Mucosa of stomach (tissue), 1 donor: ENCODE results near the gene DPP10.

Experiments used
- H3K27me3 ChIP-seq: one replicate; pipeline ENCODE4 v1.7.0; 2013; ENCODE audit warnings: mild to moderate bottlenecking, low read length; ENCODE audit not compliant: control insufficient read depth, insufficient read depth
- H3K36me3 ChIP-seq: one replicate; pipeline ENCODE4 v1.7.0; 2013; ENCODE audit warnings: low read length; ENCODE audit not compliant: control insufficient read depth, insufficient read depth
- H3K4me1 ChIP-seq: one replicate; pipeline ENCODE4 v1.7.0; 2013; ENCODE audit warnings: mild to moderate bottlenecking, low read length; ENCODE audit not compliant: control insufficient read depth, insufficient read depth
- H3K4me3 ChIP-seq: one replicate; pipeline ENCODE4 v1.7.0; 2013; ENCODE audit warnings: low read length
- H3K9ac ChIP-seq: one replicate; pipeline ENCODE4 v1.7.0; 2013; ENCODE audit warnings: mild to moderate bottlenecking, low read length, moderate library complexity
- H3K9me3 ChIP-seq: one replicate; pipeline ENCODE4 v1.7.0; 2013; ENCODE audit warnings: mild to moderate bottlenecking, low read length, moderate library complexity; ENCODE audit not compliant: control insufficient read depth
- donor health status: Pancreatic carcinoma.

Gene DPP10

DNA sequence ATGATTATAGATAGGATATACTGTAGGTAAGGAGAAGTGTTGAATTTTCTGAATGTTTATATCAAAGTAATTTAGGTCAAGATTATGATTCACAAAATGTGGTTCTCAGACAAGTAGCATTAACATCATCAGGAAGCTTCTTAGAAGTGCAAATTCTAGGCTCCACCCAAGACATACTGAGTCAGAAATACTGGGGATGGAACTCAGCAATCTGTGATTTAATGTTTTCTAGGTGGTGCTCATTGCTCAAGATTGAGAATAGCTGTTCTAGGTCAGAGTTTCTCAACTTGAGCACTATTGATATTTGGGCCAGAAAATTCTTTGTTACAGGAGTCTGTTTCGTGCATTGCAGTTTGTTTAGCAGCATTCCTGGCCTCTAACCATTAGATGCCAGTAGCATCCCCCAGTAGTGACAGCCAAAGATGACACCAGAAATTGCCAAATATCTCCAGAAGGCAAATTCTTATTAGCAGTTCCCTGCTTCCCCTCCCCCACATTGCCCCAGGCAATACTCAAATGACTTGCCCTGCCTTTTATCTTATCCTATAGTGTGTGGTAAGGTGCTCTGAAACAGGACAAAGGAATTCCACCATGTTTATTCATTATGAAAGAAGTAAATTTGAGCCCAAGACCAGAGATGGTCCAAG, 1001.2 kb downstream of the DPP10 start:
- Histone ChIP-seq H3K9me3 (no peaks in the 10 kb centered on the region), H3K9ac (no peak overlapping the region), H3K4me1 (no peaks in the 10 kb centered on the region), H3K27me3 (no peaks in the 10 kb centered on the region), H3K4me3 (no peak overlapping the region), H3K36me3 (no peaks in the 10 kb centered on the region)

DNA sequence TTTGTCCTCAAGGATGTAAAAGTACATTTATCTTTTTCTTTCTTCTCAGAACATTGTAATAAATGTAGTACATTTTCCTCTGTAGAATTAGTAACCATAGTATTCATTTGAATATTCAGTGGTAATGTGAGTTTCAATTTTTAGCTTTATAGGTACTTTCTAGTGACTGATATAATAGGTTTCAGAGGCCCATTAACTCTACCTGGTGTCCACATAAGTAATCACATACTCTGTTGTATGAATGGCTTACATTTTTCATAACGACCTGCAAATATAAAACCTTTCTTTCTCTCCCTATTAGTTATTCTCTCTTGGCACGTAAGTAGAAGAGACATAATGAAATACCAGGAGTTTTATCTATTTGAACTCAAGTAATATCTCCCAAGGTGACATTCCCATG, 1017.6 kb downstream of the DPP10 start:
- H3K9ac ChIP-seq: no peak overlapping the region

DNA sequence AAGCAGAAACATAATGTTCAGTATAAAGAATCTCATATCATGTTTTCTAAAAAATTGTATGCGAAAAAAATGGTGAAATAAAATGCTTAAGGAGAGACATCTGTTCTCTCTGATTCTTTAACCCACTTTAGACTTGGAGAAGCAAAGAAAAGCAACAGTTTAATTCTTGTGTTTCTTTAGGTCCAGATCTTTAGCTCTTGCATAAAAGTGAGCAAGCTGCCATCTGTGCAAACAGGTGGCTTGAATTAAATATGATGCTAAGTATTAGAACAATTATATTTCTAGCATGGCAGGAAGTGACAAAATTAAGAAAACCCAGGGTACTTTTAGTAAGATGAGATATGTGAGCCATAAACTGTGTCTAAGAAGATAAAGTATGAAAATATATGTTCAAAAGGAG, 1038.3 kb downstream of the DPP10 start:
- Histone ChIP-seq H3K9ac (no peak overlapping the region), H3K27me3 (no peaks in the 10 kb centered on the region), H3K4me3 (no peak overlapping the region), H3K9me3 (no peaks in the 10 kb centered on the region), H3K36me3 (no peaks in the 10 kb centered on the region), H3K4me1 (no peaks in the 10 kb centered on the region)

More for the DNA sequence above, 1017.6 kb downstream of the DPP10 start:
- Histone ChIP-seq H3K4me1 (no peaks in the 10 kb centered on the region), H3K27me3 (no peaks in the 10 kb centered on the region), H3K4me3 (no peak overlapping the region), H3K36me3 (no peaks in the 10 kb centered on the region), H3K9me3 (no peaks in the 10 kb centered on the region)

DNA sequence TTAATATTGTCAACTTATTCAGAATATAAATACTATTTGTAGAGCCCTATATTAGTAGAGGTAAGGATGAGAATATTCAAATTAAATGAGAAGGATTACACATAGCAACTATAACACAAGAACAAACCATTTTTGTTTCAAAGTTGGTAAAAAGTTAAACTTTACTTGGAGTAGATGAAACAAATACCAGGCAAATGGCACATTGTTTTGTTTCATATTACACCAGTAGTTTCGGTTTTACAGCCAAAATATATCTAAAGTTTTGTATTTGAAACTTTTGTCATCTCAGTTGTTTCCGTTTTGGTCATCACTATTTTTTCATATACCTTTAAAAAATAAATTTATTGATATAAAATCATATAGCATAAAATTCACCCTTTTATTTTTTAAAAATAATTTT, 1039.4 kb downstream of the DPP10 start:
- Histone ChIP-seq H3K4me1 (no peaks in the 10 kb centered on the region), H3K27me3 (no peaks in the 10 kb centered on the region), H3K36me3 (no peaks in the 10 kb centered on the region), H3K4me3 (no peak overlapping the region), H3K9me3 (no peaks in the 10 kb centered on the region), H3K9ac (no peak overlapping the region)

DNA sequence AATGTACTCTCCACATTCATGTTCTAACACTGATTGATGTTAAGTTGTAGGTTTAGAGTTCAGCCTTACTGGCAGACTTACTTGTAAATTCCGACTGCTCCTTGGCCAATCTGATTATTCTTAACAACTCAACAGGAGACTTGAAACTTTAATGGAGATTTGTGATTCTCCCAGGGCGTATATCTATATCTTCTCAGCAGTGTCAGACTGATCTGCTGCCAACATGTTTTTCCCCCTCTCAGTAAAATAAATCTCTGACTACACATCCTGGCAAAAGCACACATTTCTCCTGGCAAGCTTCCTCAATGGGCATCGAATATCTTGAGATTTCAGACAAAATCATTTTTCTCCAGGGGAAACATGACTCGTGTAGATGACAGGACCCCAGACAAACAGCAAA, 1041.2 kb downstream of the DPP10 start:
- Histone ChIP-seq H3K4me3 (no peak overlapping the region), H3K4me1 (no peaks in the 10 kb centered on the region), H3K36me3 (no peaks in the 10 kb centered on the region), H3K27me3 (no peaks in the 10 kb centered on the region), H3K9me3 (no peaks in the 10 kb centered on the region), H3K9ac (no peak overlapping the region)

DNA sequence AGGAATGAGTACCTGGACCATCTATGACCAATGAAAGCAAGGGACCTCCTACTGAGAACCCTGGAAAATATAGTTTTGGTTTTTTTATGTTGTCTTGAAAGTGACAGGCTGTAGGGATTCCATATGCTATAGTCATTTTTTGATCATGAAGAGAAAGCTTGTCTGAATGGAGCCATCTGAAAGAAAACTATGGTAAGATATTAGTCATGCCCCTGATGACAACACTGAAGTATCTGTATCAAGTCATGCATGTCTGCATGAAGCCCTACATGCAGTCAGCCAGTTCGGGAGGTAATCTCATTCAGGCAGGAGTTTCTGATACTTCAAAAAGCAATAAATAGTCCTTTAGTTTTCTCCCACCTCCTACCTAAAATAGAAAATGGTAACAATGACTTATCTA, 1042.0 kb downstream of the DPP10 start:
- no peaks in the 10 kb centered on the region for H3K9me3 ChIP-seq
- no peaks in the 10 kb centered on the region for H3K27me3 ChIP-seq

DNA sequence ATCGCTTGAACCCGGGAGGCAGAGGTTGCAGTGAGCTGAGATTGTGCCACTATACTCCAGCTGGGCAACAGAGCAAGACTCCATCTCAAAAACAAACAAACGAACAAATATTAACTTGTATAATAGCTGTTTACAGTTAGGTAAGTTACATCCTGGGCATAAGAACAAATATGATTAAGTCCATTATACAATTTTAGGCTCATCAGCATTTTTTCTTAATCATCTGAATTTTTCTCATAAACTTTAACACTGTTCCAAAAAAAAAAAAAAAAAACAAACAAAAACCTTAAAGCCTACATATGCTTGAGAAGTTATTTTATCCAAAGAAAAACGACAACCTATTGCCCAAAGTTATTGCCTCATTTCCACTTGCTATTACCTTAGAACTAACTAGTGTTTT, 1042.5 kb downstream of the DPP10 start:
- no peaks in the 10 kb centered on the region for H3K9me3 ChIP-seq
- H3K36me3 ChIP-seq: no peaks in the 10 kb centered on the region
- H3K4me1 ChIP-seq: no peaks in the 10 kb centered on the region
- H3K4me3 ChIP-seq: no peak overlapping the region
- no peaks in the 10 kb centered on the region for H3K27me3 ChIP-seq
- H3K9ac ChIP-seq: no peak overlapping the region

More for the DNA sequence above, 1042.0 kb downstream of the DPP10 start:
- Histone ChIP-seq H3K4me1 (no peaks in the 10 kb centered on the region), H3K4me3 (no peak overlapping the region), H3K36me3 (no peaks in the 10 kb centered on the region), H3K9ac (no peak overlapping the region)

DNA sequence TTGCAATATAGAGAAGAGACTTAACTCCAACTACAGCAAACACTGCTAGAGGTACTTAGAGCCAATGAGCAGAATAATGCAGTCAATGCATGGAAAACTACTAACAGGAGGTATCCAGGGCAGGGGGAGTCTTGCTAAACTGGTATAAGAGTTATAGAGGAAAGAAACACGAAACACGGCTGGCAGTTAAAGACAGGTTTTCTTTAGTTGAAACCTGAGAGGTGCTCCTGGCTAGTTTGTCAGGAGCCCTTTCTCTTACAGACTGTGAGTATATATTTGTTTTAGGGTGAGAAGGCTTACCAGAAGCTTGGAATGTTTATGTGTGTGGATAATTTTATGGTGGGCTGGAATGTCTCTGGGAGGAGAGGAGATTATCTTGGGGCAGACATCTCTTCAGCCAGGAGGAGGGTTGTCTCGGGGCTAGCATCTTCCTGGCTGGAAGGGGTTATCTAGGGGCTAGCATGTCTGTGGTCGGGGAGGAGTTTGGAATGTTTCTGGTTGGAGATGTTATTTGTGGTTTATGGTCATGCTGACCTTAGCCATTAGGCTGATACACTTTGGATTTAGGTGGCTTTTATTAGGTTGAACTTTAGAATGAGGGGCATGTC, 1048.8 kb downstream of the DPP10 start:
- Histone ChIP-seq H3K27me3 (no peaks in the 10 kb centered on the region), H3K4me3 (no peak overlapping the region), H3K9me3 (no peaks in the 10 kb centered on the region), H3K4me1 (no peaks in the 10 kb centered on the region), H3K36me3 (no peaks in the 10 kb centered on the region), H3K9ac (no peak overlapping the region)

DNA sequence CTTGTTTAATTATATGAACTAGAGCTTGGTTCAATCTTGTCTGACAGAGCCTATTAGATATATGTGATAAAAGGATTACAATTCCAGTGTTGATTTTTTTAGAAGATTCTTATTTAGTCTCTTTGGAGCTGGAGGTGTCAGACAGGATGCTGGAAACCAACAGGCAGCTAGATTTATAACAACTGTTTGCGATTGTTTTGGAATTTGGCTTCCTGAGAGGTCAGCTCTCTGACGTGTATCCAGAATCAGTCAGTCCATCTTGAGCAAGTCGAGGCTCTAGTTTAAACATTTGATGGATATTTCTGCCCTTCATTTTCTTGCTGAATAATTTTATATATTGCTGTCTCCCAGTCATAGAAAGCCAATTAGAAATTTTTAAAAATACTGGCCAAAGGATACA, 1062.9 kb downstream of the DPP10 start:
- Histone ChIP-seq H3K9ac (no peak overlapping the region), H3K4me3 (no peak overlapping the region), H3K4me1 (no peaks in the 10 kb centered on the region), H3K27me3 (no peaks in the 10 kb centered on the region), H3K9me3 (no peaks in the 10 kb centered on the region), H3K36me3 (no peaks in the 10 kb centered on the region)

DNA sequence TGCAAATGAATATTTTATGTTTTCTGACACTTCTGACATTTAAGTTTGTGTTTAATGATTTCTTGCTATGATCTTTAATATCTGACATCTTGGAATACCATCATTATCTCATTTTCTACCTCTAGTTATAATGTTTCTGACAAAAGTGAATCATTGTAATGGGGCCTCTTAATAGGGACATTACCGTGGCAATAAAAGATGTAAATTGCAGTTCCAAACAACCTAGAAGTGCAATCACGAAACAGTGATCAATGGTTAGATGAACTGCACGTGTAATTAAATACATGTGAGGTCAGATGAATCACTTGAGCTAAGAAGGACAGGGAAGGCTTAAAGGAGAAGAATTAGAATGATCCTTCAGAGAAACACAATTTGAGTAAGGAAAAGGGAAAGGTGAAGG, 1078.3 kb downstream of the DPP10 start:
- no peak overlapping the region for H3K9ac ChIP-seq
- H3K9me3 ChIP-seq: no peaks in the 10 kb centered on the region
- no peaks in the 10 kb centered on the region for H3K4me1 ChIP-seq
- H3K27me3 ChIP-seq: no peaks in the 10 kb centered on the region
- H3K4me3 ChIP-seq: no peak overlapping the region
- H3K36me3 ChIP-seq: no peaks in the 10 kb centered on the region

DNA sequence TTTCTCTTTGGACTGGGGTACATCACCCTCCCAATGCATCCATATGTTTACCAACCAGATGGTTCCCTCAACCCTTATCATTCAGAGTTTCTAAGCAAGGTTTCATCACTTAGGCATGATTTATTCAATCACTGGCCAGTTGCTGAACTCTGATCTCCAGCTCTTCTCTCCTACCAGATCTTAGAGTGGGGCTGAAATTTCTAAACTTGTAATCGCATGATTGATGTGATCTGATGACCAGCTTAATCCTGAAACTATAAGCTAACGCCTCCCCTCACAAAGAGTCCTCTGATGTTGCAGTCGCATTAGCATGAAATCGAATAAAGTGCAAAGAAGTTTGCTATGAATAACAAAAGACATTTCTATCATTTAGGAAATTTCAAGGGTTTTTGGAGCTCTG, 1082.0 kb downstream of the DPP10 start:
- H3K4me3 ChIP-seq: no peak overlapping the region
- H3K4me1 ChIP-seq: no peaks in the 10 kb centered on the region
- H3K9ac ChIP-seq: no peak overlapping the region
- no peaks in the 10 kb centered on the region for H3K27me3 ChIP-seq
- H3K9me3 ChIP-seq: no peaks in the 10 kb centered on the region
- no peaks in the 10 kb centered on the region for H3K36me3 ChIP-seq

DNA sequence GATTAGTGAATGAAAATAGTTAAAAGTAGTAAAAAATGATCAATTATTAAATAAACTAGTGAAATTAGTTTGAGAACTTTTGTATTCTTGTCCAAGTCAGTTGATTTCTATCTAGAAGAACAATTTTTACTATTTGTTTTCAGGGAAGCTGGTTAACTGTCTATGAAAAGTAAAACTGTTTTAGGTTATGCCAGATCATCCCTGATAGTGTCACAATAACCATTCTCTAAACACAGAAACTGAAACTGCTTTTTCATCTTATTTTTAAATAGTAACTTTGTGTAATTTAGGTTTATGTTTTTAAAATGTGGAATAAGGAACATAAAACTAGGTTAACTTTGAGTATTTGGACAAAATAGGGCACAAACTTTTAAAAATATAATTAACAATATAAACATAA, 1087.2 kb downstream of the DPP10 start:
- Histone ChIP-seq H3K4me1 (no peaks in the 10 kb centered on the region), H3K9me3 (no peaks in the 10 kb centered on the region), H3K36me3 (no peaks in the 10 kb centered on the region), H3K27me3 (no peaks in the 10 kb centered on the region), H3K4me3 (no peak overlapping the region), H3K9ac (no peak overlapping the region)

DNA sequence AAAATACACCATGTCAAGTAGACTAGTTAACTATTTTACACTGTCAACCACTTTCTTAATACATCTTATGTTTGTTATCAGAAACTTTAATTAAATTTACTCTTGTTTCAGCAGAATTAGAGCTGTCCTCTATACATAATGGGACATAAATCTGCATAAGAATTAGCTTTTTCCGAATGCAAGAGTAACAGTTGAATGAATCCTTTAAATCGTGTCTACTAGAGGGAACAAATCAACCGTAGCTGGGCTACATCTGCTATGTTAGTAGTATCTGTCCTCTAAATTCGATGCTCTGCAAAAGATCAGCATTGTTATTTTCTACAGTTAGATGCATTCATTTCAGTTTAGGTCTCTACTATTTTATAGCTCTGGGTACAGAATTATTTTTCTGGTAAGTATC, 1090.6 kb downstream of the DPP10 start:
- H3K4me1 ChIP-seq: no peaks in the 10 kb centered on the region
- no peak overlapping the region for H3K4me3 ChIP-seq
- H3K9me3 ChIP-seq: no peaks in the 10 kb centered on the region
- no peak overlapping the region for H3K9ac ChIP-seq
- no peaks in the 10 kb centered on the region for H3K36me3 ChIP-seq
- H3K27me3 ChIP-seq: no peaks in the 10 kb centered on the region
